ENCODE results near the gene GALNT9.

The GALNT9 gene

GRCh38 chr12:132213359-132214160 lies 115.8 kb downstream of the GALNT9 start:
- no peak for DNase-seq (ENCODE audit: low read depth)

DNA sequence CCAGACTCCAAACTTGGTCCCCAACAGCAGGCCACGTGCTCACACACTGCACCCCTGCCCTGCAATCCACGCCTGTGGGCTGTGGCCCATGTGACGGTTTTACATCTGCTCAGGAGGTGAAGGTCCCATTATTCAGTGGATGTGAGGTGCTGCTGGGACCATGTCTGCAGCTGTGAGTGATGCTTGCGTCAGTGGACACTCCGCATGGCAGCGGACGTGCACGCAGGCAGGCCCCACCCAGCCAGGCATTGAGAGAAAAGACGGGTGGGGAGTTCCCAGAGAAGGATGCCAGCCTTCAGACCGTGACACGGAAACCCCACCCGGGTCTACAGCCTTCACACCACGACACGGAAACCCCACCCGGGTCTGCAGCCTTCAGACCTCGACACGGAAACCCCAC lies 117.6 kb downstream of the GALNT9 start:
- DNase-seq (ENCODE audit: low read depth), result no peak

- DNase-seq (ENCODE audit: low read depth), result no peak
Observed at GRCh38 chr12:132211326-132211725, 118.1 kb downstream of the GALNT9 start.

DNA sequence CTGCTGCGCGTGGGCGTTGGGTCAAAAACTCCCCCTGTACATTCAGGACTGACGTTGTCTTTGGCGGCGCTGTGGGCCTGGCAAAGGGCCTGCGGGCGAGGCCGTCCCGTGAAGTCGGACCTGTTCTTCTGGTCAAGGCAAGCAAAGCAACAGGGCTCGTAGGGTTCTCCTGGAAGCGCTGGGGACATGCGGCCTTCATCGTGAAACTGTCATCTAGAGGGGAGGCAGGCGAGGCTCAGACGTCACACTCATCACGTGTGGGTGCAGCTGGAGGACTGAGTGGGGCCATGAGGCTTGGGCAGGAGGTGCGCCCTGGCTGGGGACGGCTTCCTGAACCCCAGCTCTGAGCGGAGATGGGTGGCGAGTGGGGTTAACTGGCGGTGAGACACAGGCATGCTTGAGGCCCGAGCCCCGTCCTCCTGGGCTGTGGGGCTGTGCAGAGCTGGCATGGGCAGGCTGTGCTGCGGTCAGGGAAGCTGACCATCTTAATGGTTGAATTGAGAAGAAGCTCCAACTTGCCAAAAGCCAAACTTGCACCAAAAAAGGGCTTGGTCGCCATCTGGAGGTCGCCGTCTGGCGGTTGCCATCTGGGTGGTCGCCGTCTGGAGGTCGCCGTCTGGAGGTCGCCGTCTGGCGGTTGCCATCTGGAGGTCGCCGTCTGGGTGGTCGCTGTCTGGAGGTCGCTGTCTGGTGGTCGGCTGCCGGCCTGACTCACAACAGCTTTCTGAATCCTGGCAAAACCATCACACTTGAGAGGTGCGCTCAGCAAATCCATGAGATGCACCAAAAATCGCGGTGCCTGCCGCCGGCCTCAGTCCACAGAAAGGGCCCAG lies 119.0 kb downstream of the GALNT9 start:
- no peak for DNase-seq (ENCODE audit: low read depth)

DNA sequence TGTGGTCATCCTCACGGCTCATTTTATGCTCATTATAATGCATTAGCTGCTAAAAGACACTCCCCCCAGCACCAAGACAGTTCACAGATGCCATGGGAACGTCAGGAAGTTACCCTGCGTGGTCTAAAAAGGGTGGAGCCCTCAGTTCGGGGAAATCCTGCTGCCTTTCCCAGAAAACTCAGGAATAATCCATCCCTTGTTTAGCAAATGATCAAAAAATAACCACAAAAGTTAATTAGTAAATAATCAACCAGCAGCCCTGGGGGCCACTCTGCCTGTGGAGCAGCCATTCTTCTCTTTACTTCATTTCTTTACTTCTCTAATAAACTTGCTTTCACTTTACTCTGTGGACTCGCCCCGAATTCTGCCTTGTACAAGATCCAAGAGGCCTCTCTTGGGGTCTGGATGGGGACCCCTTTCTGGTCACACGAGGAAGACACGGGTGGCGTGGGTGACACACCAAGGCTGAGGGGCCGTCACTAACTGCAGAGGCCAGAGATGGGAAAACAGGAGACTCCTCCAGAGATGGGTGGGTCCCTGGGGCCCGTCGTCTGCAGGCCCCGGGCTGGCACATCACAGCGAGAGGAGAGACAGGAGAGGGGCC lies 119.7 kb downstream of the GALNT9 start:
- DNase-seq (ENCODE audit: low read depth), result no peak

DNA sequence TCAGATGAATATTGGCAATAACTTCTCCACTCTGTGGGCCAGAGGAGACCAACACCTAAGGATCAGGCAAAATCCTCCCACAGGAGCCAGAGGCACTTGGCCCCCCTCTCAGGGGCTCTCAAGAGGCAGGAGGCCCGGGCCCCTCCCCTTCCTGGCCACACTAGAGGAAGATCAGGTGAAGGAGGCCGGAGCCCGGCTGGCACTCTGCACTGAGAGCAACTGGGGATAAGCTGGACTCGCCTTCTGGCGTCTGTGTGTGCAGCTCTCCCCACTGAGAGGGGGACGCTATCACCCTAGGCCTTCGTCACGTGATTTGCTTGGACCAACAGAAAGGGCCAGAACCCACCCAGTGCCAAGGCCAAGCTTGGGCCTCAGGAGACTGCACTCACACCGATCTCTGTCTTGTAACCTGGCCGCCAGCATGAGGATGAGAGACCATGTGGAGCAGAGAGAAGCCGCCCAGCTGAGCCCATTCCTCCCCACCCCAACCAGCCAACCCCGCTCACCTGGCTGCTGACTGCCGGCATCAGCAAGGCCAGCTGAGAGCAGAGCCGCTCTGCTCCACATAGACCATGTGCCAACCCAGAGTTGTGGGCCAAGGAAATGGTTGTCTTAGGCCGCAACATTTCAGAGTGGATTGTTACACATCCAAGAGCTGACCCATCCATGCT lies 121.1 kb downstream of the GALNT9 start:
- DNase-seq (ENCODE audit: low read depth), result no peak

- no peak for DNase-seq (ENCODE audit: low read depth)
Observed at GRCh38 chr12:132207083-132207775, 122.2 kb downstream of the GALNT9 start.

GRCh38 chr12:132206046-132206434 lies 123.3 kb downstream of the GALNT9 start:
- DNase-seq (ENCODE audit: low read depth), result no peak

DNA sequence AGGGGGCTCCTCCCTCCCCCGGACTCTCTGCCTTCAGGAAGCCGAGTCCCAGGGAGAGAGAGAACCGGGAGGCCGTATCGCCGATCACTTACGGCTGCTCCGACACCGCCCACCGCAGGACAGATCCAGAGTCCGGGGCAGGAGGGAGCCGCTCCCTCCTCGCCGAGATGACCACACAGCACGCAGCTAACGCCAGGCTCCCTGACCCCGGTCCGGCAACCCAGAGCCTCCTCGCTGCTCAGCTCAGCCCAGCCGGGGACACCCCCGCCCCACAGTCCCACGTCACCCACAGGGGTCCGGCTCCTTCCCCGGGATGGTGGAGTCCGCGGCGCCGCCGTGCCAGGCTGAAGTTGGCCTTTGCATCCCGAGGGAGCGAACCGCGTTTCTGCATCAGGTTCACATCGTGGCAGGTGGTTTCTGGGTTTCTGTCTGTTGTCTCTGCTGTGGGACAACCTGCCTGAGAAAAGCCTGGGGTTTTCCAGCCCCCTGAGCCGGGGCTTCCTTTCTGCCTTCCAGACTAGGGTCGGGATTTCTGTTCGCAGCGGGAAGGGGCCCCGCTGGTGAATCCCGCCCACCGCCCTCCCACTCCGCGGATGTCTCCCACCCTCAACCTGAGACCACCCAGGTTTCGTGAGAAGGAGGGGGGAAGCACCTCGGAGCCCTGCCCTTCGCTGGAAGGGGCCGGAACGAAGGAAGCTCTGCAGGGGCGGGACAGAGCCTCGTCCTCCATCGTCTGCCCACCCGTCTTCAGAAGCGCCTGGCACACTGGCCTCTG lies 123.9 kb downstream of the GALNT9 start:
- DNase-seq (ENCODE audit: low read depth), result no peak

DNA sequence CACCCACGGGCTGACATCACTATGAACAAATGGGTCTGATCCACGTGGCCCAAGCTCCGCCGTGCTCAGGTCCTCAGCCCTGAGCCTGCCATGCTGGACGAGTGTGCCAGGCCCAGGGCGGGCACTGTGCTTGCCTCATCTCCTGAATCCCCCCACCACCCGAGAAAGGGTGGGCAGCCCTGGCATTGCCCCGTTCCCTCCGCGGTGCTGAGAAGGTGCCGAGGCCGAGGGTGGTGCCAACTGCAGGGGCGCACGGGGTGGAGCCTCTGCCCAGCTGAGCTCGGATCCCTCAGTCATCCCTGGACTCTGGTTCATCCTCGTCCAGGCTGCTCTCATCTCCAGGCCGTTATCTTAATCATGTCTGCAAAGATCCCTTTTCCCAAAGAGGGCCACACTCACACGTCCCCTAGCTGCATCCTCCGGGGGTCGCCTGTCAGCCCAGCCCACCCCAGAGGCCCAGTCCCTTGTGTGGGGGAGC lies 124.6 kb downstream of the GALNT9 start:
- no peak for DNase-seq (ENCODE audit: low read depth)

GRCh38 chr12:132204063-132204792 lies 125.2 kb downstream of the GALNT9 start:
- no peak for DNase-seq (ENCODE audit: low read depth)

GRCh38 chr12:132202929-132203721 lies 126.3 kb downstream of the GALNT9 start:
- DNase-seq (ENCODE audit: low read depth), result no peak

GRCh38 chr12:132201391-132202120 lies 127.8 kb downstream of the GALNT9 start:
- DNase-seq (ENCODE audit: low read depth), result no peak

DNA sequence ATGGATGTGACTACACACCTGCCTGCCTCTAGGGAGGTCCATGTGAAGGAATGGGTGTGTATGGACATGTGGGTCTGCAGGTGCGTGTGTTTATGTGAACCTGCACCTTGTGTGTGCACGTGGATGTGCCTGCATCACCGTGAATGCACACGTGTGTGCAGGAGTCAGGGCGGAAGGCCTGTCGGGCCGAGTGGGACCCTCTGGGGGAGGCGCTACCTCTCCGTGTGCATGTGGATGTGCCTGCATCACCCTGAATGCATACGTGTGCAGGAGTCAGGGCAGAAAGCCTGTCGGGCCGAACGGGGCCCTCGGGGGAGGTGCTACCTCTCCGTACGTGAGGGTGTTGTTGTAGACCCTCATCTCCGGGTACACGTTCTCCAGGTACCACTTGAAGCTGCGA lies 128.6 kb downstream of the GALNT9 start:
- DNase-seq (ENCODE audit: low read depth), result no peak

GRCh38 chr12:132199526-132200319 lies 129.7 kb downstream of the GALNT9 start:
- DNase-seq (ENCODE audit: low read depth), result no peak

DNA sequence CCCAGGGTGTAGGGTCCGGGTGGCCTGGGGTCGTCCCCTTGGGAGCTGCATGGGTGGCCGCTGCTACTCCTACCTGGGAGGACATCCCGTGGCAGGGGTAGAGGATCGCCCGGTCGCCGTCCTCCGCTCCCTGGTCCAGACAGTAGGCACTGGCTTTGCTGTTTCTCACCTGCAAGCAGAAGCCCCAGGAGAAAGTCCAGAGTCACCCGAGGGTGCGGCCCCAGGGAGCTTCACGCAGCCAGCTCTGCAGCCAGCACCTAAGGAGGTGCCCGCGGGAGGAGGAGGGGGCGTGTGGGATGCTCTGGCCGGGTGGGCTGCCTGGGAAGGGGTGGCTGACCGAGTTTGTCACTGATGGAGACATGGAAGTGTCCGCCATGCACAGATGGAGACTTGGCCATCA lies 130.3 kb downstream of the GALNT9 start:
- no peak for DNase-seq (ENCODE audit: low read depth)

DNA sequence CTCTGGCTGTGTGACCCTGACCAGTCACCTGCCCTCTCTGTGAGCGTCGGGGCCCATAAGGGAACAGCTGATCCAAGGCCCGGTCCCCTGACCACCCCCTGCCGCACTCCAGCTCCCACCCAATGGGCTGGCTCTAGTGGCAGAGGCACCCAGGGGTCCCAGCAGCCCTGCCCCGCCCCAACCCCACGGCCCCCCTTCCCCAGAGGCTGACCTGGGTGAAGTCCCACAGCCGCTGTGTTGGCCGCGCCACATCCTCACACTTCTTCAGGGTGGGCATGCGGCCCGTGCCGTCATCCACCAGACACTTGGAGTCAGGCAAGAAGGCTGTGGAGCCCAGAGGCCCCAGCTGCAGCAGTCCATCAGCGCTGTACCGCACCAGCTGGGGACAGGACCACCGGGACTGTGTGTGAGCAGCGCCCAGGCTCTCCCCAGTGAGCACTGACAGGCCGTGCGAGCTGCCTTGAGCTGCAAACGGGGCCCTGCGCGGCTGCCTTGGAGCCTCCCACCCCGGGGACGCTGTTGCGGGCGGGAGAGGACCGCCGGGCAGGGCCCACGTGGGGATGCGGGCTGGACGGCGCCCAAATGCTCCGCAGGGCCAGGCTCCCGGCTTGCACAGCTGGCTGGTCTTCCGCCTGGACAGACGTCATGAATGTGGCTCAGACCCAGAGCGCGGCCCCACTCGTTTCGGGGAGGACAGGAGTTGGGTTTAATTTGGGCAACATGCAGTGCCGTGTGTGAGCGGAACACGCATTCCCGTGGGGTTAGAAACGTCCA lies 131.6 kb downstream of the GALNT9 start:
- DNase-seq (ENCODE audit: low read depth), result no peak
